D721Med (cell line): ENCODE measurements around the gene SH3TC2.

Experiments used
- DNase-seq: peaks from one replicate; pipeline ENCODE4 v3.0.0; 2011; ENCODE audit warnings: low spot score; ENCODE audit not compliant: insufficient read length
- FAIRE-seq: peaks from 2 replicates; lab custom pipeline; 2011; peaks lifted over from hg19 to GRCh38; lab: Jason Lieb, UNC
- TF ChIP-seq, protein P1 (sequence below): IDR thresholded peaks from 2 replicates; pipeline ENCODE4 v1.5.1; 2012; ENCODE audit warnings: mild to moderate bottlenecking, control low read depth; ENCODE audit not compliant: insufficient read depth; ENCODE audit errors: missing control alignments

The SH3TC2 gene

DNA sequence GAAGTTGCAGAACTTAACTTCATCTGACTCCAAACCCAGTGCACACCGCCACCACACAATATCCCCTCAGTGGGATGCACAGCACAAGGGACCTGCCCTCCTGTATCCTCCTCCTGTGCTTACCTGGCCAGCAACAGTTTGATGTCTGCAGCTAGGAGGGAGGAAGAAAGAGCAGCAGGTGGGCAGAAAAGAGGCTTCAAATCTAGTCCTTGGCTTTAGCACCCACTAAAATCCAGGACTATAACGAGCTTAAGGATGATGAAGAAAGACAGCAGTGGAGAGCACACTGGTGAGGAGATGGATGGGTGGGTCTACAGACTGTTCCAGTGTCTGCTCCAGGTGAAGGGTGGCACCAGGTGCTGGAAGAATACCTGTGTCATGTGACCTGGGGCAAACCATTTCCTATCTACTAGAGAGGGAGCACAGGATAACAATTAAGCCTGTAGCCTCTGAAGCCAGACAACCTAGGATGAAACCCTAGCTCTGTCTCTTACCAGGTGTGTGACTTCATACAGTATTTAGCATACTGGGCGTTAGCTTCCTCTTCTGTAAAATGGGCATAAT lies 100.0 kb downstream of the SH3TC2 start:
- FAIRE-seq (no peak), DNase-seq (no peak)

DNA sequence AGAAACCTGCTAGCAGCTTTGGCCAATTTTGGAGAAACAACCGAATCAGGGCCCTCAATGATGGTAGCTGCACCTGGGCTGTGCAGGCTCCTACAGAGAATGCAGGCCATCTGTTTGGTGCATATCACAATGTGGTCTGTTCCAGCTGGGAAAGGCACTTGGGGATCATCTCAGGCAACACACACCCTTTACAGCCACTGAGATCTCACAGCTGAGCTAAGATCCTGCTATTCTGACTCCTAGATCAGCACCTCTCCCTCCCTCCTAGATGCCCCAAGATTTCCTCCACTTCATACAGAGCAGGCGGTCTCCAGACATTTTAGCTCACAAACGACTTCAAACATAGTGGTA lies 100.7 kb downstream of the SH3TC2 start:
- DNase-seq = no peak
- no peak for FAIRE-seq
- TF ChIP-seq, protein P1, sequence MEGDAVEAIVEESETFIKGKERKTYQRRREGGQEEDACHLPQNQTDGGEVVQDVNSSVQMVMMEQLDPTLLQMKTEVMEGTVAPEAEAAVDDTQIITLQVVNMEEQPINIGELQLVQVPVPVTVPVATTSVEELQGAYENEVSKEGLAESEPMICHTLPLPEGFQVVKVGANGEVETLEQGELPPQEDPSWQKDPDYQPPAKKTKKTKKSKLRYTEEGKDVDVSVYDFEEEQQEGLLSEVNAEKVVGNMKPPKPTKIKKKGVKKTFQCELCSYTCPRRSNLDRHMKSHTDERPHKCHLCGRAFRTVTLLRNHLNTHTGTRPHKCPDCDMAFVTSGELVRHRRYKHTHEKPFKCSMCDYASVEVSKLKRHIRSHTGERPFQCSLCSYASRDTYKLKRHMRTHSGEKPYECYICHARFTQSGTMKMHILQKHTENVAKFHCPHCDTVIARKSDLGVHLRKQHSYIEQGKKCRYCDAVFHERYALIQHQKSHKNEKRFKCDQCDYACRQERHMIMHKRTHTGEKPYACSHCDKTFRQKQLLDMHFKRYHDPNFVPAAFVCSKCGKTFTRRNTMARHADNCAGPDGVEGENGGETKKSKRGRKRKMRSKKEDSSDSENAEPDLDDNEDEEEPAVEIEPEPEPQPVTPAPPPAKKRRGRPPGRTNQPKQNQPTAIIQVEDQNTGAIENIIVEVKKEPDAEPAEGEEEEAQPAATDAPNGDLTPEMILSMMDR = no peak

More for the DNA sequence above, 100.0 kb downstream of the SH3TC2 start:
- TF ChIP-seq, protein P1 = no peak

DNA sequence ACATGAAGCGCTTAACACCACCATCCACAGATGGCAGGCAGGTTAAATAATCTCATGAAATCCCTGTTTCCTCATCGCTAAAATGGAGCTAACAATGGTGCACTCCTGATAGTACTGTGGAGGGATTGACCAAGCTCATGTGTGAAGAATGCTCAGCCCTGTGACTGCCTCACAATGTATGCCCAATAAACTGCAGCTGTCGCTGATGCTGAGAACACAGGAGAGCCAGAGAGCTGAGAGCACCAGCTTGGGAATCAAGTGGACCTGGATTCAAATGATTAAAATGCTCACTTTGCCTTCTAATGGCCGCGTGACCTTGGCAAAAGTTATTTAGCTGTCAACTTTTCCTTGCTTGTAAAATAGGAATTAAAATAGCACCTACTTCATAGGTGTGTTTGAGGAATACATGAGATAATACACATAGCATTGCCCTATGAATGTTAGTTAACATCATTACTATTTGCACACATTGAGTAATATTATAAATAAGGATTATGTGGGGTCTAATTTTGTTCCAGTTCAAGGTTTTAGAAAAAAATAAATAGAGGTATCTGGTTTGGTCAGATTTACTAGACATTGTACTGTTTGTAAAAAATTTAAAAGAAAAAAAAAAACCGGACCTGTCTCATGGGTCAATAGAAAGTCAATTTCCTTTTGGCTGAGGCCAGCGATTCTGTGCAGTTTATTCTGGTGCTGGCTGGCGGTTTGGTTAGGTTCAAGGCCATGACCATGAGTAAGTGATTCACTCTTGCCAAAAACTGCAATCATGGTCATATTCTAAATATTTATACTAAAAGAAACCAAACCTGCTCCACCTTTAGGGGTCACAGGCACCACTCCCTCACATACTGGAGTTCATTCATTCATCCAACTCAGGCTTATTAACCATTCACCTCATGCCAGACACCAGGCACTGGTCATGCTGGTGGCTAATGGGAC lies 101.3 kb downstream of the SH3TC2 start:
- FAIRE-seq (no peak), DNase-seq (no peak)
- TF ChIP-seq, protein P1 = no peak

DNA sequence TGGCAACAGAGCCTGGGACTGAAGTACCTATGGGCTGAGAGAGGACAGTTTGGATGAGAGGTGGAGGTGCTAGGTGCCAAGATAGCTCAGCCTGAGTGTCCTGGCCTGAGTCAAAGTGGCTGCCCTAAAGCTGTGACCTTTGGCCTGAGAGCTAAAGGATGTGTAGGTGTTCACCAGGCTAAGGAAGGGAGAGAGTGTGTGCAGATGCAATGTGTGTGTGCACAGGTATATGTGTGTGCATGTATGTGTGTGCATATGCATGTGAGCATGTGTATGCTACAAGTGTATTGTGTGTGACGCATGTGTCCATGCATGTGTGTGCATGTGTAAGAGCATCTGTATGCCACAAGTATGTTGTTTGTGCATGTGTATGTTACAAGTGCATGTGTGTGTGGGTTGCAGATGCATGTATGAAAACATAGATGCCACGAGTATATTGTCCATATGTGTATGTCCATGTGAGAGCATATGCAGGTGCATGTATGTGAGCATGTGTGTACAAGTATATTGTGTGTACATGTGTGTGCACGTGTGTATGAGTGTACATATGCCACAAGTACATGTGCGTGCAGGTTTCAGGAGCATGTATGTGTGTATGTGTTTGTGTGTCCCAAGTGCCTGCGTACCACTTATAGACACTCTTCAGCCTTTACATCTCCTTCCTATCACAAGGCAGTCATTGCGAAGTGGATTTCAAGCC lies 102.6 kb downstream of the SH3TC2 start:
- no peak for FAIRE-seq
- TF ChIP-seq, protein P1 = no peak
- DNase-seq = no peak

DNA sequence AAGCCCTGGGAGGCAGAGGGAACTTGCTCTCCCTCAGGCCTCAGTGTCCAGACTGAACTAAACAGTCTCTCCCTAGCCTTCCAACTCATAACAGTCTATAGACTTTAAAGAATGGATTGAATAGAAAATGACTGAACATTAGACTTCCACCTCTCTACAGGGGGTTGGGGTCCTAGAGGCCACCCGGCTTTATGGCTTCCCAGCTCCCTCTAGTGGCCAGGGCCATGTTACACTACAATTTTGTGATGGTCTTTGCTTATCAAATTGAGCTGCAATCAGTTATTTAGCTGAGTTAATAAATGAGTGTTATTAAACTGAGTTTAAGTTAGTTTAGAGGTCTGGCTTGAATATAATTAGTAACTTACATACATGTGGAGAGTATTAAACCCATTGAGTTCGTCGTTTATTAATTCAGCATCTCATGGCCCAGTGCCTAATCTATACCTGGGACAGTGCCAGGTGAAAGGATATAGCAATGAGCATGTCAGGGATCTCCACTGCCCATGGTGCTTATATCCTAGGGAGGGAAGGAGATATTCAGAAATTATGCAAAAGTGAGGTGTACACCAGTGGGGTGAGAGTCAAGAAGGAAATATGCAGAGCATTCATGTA lies 105.2 kb downstream of the SH3TC2 start:
- DNase-seq = no peak
- TF ChIP-seq, protein P1 = peak; percentile 79
- FAIRE-seq = no peak

DNA sequence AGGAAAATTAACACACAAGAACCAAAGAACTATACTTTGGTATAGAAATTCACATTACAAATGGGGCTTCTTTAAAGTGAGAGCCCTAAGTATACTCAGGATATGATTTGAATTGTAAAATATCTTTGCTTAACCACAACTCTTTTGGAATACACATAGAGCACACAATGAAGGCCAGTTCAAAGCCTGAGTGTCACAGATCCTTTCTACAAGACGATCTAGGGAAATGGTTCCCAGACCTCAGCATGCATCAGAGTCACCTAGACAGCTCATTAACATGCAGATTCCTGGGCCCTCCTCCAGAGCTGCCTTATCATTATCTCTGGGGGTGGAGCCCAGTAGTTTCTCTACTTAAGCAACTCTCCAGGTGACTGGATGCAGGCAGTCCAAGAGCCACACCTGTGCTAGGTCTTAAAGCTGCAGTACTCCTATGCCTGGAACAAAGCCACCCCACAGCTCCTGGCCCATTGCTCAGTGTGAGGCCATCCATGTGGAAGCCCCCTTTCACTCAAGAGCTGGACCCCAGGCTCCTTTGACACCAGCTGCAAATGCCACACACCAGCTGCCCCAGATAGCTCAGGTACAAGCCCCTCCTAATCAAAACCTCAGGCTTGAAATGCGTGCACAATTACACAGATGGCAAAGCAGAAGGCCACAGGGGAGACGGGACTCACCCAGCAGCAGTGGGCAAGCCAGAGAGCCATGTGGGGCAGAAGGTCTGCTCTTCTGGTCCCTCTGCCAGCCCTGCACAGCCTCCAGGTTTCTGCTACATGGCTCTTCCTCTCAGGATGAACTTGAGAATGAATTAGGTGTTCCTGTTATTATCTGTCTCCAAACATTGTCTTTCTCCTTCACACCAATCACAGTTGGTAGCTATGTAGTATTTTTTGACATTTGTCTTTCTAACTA lies 106.1 kb downstream of the SH3TC2 start:
- DNase-seq (no peak), FAIRE-seq (no peak)
- TF ChIP-seq, protein P1 = no peak
